HG03565 (cell line): Measurements from ENCODE around the gene PRDM11.

Experiments
- ATAC-seq: cut with Tn5 transposase; IDR thresholded peaks from one replicate; pipeline ENCODE4 v1.9.1; 2021; ENCODE audit warnings: mild to moderate bottlenecking, moderate library complexity; ENCODE audit not compliant: unreplicated experiment

PRDM11 gene

GRCh38 chr11:45258982-45259530, 112.6 kb downstream of the PRDM11 start:
- ATAC-seq = no peak

DNA sequence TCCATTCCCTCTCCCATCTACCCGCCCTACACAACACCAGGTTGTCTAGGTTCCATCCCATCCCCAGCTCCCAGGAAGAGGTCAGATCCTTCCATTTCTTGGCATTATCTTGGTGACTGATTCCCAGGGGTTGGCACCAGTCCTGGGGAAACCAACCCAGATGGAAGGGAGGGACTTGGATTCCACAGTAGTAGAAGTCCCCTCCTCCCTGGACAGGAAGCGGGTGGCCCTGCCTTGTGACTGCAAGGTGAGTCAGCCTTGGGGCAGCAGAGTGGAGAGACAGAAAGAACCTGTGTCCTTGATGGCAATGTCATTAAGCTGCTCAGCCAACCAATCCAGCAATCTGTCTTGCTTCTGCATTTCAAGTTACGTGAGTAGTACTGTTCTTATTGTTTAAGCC, 113.2 kb downstream of the PRDM11 start:
- ATAC-seq = no peak

- no peak for ATAC-seq
Measured at GRCh38 chr11:45260071-45260470, 113.6 kb downstream of the PRDM11 start.

- no peak for ATAC-seq
Measured at GRCh38 chr11:45262900-45263299, 116.5 kb downstream of the PRDM11 start.

GRCh38 chr11:45263773-45264172, 117.3 kb downstream of the PRDM11 start:
- no peak for ATAC-seq

- no peak for ATAC-seq
Measured at GRCh38 chr11:45264839-45265515, 118.5 kb downstream of the PRDM11 start.

DNA sequence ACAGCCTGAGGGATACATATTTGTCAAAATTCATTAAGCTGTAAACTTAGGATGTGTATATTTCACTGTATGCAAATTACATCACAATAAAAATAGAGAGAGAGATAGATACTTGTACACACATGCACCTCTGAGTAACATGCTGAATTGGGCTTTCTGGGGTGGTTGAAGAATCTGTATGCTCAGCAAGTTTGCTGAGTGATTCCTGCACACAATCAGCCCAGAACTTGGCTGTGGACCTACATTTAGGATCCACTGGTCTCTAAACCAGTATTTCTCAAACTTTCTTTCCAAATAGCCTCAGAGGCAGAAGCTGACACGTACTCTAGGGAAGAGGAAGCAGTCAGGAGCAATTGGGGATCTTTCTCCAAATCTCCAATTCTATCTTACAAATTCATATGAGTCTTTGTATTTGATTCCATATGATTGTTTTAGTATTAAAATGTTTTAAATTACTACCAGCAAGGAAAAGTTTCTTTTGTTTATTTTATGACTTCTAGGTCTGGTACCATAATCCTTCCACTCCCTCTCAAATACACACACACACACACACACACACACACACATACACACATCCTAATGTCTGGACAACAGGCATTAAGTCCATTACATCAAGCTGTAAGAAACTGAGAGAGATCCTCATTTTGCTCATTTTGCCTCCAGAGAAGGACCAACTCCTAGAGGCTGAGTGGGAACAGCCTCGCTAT, 119.7 kb downstream of the PRDM11 start:
- ATAC-seq = no peak

GRCh38 chr11:45266676-45267020, 120.2 kb downstream of the PRDM11 start:
- ATAC-seq = no peak

- ATAC-seq = no peak
Measured at GRCh38 chr11:45267052-45267451, 120.6 kb downstream of the PRDM11 start.

- no peak for ATAC-seq
Measured at GRCh38 chr11:45267652-45268299, 121.3 kb downstream of the PRDM11 start.

- no peak for ATAC-seq
Measured at GRCh38 chr11:45269678-45270077, 123.2 kb downstream of the PRDM11 start.

- no peak for ATAC-seq
Measured at GRCh38 chr11:45270946-45271716, 124.7 kb downstream of the PRDM11 start.

GRCh38 chr11:45272701-45273100, 126.3 kb downstream of the PRDM11 start:
- no peak for ATAC-seq

GRCh38 chr11:45273509-45273908, 127.1 kb downstream of the PRDM11 start:
- ATAC-seq = no peak

DNA sequence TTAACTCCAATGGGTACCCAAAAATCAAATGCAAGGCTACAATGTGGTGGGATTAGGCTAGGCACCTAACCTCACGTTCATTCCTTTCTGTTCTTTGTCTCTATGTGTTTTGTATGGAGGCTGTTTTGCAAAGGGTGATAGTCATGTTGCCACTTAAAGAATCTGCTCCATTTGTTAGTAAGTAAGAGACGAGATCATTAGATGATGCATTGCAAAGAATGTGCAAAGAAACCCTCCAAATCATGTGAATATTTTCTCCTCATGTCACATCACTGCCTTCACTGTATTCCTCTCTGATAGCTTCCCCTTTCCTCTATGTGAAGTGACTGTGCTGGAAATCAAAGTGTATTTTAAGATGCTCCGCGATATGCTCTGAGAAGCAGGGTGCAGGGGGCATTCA, 127.8 kb downstream of the PRDM11 start:
- no peak for ATAC-seq

DNA sequence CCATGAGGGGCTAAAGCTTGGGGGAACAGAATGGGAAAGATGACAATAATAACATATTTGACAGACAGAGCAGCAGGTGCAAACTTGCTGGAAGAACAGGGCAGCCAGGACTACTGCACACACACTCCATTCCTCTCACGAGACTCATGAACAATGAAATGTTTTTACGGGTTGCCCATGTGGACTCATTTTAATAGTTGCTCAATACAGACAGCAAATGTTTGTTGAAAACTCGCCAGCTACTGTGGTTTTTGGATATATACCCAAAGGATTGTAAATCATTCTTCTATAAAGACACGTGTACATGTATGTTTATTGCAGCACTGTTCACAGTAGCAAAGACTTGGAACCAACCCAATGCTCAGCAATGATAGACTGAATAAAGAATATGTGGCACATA, 129.4 kb downstream of the PRDM11 start:
- ATAC-seq = no peak

DNA sequence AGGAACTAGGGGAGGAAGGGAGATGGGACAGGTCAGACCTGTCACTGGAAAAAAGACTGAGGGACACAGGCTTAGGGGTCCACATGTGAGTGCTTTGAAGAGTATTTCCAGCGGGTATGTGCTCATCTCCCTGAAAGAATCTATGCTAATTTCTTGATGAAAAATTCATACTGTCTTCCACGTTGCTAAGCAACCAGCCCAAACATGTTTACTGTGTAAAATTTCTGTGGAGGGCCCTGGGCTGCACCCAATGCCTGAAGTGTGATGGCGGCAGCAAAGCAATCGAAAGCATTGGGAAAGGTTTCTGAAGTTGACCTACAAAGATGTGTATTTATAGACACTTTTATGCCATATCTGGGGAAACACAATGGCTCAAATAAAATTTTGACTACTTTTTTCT, 132.3 kb downstream of the PRDM11 start:
- ATAC-seq = no peak

- no peak for ATAC-seq
Measured at GRCh38 chr11:45279645-45280044, 133.2 kb downstream of the PRDM11 start.

GRCh38 chr11:45280449-45280848, 134.0 kb downstream of the PRDM11 start:
- ATAC-seq = no peak

- ATAC-seq = no peak
Measured at GRCh38 chr11:45282081-45282480, 135.6 kb downstream of the PRDM11 start.
